Esophagus mucosa (tissue), 1 donor: ENCODE results near the gene MIOS. TPM values are rescaled to one million over a fixed set of nuclear protein-coding genes. Genes with fewer than 3 reads are reported as not detected.
A peak's percentile ranks its signal among the peaks of the same experiment; 100 is the strongest.

Experiments used
- ATAC-seq: fragments of 200-7000 bp; cut with Tn5 transposase; one replicate; pipeline ENCODE4 v1.9.1; 2020
- total RNA-seq: library from RNA; stranded (reverse); gene quantifications from one replicate; pipeline ENCODE4 v1.2.4, GENCODE V29; 2023
- donor health status: DM: yes; HTN: yes; CAD: no.

Gene MIOS
- total RNA-seq: 36.2 TPM

DNA sequence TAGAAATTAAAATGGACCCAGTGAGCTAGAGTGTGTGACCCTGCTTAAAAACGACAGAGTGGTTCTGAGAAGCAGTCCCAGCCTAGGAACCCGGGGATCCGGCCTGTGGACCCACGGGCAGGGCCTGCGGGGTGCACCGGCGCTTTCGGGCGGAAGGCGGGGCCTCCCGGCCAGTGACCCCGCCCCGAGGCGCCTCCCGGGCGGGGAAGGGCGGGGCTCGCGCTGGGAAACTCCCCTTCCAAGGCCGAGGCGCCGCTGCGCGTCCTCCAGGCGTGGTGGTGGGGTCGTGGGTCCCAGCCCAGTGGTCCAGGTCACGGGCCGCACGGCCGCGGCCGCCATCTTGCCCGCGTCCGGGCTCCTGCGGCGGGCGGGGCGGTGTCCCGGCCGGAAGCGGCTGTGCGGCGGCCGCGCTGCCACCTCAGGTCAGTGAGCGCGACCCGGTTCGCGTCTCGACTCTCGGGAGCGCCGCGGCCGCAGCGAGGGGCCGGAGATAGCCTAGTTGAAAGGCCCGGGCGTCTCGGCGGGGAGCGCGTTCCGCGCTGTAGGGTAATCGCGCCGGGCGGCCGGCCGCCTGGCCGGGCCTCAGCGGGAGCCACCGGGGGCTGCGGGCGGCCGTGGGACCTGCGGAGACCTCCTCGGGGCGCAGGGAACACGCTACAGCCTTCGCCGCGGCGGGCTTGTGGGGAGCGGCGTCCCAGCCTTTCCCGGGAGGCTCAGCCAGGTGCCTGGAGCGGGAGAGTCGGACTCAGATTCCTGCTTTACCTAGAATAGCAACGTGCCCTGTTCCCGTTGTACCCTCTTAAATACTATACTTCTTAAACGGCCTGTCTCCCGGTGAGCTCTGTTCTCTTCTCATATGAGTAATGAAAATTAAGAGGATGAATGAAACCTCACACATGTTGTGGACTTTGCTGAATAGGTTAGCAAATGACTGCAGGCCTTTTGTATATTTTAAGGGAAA is at the start of gene MIOS:
Gene MIOS, plus strand, starts transcription at position 234 of the 961 bp plus-strand sequence. CDS start 5,592 bp downstream, outside the sequence.
- ATAC-seq: peak; percentile 86

DNA sequence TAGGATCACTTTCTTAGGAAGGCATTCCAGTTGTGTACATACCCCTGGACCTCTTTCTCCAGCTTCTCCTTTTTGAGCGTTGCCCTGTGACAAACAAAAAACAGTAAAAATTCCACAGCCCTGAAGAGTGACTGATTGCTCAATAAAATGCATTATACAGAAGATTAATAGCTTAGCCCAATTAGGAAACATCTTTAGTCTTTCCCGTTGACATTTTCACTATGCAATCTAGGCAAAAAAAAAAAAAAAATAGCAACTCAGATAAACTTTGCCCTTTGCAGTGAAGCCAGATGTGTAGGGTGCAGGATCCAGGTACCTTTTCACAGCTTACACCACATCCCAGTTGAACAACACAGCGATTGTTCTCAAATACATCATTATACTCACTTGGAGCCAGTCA is 48.9 kb upstream of the MIOS start:
- ATAC-seq: no peak

DNA sequence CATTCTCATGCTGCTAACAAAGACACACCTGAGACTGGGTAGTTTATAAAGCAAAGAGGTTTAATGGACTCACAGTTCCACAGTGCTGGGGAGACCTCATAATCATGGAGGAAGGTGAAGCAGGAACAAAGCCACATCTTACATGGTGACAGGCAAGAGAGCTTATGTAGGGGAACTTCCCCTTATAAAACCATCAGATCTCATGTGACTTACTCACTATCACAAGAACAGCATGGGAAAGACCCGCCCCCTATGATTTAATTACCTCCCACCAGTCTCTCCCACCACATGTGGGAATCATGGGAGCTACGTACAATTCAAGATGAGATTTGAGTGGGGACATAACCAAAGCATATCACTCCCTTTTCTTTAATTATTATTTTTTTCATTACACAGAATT is 47.6 kb upstream of the MIOS start:
- ATAC-seq: no peak

DNA sequence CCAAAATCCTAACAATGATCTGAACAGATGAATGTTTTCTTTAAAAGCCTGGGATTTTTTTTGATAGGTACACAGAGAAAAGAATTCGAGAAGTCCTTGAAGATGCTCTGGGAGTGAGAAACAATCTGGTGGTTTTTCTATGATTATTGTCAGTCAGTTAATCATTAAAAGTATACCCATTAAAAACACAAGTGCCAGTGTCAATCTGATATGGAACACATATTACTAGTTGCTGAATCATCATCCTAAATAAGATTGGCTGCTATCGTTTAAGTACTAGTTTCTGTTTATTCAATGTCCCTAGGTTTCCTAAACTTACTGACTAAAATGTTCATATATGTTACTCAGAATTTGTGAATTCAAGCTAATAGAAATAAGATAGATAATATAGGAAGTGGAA is 47.2 kb upstream of the MIOS start:
- no peak for ATAC-seq

DNA sequence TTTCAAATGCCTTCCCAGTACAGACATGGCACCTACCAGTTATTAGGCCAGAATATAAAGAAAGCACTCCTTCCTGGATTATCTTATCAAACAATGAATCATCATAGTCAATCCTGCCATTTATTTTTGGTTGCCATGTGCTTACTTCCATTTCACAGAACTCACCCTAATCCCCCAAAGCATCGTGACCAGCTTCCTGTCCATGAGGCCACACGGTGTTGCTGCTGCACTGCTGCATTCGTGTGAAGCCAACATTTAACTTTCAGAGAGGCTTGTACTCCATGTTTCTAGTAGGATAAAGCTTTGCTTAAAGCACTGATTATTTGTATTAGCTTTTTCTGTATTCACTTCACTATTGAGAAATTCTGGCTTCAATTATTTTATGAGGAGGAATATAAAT is 45.4 kb upstream of the MIOS start:
- no peak for ATAC-seq

DNA sequence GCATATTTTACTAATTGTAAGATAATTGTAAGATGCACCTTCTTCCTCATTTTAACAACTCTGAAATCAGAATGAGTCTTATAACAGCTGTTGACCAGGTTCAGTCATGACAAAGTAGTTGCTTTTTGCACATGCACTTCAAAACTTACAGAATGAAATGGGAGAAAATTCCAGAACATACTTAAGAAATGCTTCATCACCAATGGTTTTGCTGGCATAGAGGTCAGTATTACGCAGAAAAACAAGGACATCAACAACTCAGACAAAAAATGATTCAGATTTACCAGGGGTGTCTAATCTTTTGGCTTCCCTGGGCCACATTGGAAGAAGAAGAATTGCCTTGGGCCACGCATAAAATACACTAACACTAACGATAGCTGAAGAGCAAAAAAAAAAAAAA is 44.3 kb upstream of the MIOS start:
- no peak for ATAC-seq

DNA sequence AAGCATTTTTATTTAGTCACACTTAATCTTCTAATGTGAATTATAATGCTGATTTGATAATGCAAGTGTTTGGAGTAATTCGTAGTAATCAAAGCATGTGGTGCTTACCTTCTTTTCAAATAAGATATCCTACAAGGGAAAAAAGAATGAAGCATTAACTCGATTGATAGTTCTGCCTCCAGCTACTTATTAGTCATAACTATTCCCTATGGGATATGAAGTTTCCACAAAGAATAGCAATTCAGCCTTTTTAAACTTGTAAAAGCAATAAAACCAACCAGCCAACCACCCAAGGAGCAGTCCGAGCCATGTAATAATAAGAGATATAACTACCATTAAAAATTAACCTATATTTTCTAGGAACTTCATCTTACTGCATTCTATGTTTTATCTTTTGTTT is 42.6 kb upstream of the MIOS start:
- ATAC-seq: no peak

DNA sequence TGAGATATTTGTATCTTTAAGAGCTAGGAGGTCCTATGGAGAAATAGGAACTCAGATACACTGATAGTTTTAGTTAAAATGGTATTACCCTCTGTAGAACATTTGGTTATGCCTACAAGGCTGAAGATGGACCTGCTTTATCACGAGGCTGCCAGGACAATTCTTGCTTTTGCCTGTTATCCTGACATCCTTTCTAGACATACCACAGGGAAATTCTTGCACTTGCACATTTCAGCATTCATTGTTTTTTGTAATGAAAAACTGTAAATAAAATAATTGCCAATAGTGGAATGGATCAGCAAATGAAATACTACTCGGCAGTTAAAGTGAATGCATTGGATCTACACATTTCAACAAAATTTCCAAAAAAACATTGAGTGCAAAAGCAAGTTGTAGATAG is 40.7 kb upstream of the MIOS start:
- no peak for ATAC-seq

DNA sequence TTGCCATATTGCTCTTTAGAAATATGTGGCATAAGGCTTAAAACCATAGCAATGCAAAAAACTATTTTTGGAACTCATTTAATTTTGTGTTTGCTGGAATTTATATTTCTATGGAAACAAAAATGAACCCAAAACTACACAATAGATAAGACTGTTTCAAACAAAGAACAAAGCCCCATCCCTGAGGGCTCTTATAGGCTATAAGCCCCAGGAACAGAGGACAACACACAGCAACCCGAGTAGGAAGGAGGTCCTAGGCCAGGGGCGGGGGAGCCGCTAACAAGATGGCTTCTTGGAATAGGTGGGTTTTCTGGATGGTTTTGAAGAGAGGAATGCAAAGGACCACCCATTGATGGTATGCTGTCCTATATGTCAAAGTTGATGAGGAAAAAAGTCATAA is 39.6 kb upstream of the MIOS start:
- ATAC-seq: no peak

DNA sequence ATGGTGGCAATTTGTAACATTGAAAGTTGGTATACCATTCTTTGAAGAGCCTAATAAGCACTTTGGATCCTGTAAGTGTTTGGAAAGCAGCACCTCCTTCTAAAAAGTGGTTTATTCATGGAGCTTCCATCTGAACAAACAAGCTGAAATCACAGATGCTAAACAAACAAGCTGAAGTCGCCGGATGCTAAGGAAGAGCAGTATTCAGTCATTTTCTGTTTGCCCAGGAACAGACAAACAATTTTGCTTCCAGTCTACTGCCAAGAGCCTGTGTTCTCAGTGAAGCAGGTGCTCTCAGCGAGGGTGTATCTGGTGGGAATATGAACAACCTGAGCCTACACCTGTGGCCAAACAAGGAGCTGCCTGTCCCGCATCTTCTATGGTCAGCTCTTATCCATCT is 37.4 kb upstream of the MIOS start:
- ATAC-seq: no peak

DNA sequence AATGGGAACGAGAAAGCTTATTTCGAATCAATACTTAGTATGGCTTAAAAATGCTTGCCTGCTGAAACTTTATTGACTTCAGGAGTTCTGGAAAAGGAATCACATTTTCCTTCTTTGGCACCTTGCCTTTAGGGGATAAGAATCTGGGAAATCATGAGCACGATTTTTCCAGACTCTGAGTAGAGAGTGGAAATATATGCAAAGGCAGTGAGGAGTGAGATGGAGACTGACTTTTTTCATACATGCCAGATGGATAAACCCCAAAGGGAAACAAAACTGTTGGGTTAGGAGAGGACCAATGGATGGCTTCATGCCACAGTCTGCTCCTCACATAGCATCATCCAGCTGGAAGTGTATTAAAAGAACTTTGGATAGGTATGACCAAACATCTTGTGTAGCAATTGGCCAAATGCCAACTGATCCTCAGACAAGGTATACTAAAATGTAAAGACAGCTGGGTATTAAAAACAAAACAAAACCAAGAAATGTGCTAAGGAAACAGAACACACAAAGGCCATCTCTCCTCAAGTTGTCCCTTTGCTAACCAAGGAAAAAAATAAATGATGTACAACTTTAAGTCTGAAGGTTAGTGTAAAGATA is 32.8 kb upstream of the MIOS start:
- no peak for ATAC-seq

DNA sequence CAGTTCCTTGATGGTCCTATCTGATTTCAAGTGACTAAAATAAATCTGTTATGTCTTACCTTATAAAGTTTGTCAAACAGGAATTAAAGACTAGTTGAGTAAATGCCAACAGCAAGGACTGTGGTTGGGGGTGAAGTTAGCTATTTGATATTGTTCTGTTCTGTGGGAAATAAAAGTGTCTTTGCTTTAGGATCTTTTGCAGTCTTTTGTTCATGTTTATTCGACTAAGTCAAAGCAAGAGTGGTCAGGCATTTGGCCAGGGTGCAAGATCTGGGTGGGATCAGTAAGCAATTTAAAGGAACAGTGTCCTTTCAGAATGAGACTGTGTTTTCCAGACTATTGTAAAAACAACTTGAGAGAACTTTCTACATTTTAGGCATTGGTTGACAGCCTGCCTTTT is 31.0 kb upstream of the MIOS start, which contains the start of gene COL28A1:
Gene COL28A1, minus strand, starts transcription at position 183 of the 400 bp plus-strand sequence. CDS start 2,998 bp downstream, outside the sequence.
- ATAC-seq: no peak

DNA sequence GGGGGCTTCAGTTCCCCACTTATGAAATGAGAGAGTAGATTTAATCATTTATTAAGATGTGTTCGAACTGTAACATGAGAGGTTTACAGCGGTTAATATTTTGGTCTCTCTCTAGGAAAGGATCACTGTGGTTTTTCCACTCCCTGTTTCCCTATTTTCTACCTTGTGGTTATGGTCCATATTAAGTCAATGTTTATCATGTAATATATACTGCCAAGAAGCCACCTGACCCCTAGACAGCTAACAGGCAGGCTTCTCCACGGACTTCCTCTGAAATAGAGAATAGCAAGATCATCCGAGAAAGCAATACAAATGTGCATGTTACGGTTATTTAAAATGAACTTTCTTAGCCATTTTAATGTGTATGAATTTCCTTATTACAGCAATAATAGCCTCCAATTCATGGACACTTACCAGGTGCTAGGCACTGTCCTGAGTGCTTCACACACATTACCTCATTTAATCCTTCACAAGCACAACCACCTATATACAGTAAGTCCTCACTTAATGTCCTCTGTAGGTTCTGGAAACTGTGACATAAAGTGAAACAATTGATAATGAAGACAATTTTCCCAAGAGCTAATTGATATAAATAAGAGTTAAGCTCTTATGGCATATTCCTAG is 30.2 kb upstream of the MIOS start:
- no peak for ATAC-seq

DNA sequence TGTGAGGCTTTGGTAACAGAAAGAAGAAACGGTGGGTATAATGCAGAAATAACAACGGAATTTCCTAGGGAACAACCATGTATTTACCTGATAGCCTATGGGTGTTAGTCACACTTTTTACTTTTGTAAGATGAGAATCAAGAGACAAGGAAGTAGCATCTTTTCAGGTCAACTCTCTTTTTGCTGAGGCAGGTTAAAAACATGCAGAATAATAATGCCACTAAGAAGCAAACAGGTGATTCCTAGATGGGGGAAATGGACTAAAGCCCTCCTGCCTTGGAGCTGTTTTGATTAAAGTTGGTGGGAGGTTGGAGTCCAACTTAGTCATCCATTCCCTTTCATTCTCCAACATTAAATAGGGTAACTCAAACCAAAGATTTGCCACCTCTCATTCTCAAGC is 29.0 kb upstream of the MIOS start:
- no peak for ATAC-seq

DNA sequence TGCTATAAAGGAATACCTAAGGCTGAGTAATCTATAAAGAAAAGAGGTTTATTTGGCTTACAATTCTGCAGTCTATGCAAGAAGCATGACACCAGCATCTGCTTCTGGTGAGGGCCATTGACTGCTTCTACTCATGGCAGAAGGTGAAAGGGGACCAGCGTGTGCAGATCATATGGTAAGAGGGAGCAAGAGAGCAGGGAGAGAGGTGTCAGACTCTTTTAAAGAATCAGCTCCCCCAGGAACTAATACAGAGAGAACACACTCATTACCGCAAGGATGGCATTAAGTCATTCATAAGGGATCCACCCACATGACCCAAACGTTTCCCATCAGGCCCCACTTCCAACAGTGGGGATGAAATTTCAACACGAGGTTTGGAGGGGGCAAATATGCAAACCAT is 27.5 kb upstream of the MIOS start:
- ATAC-seq: no peak

DNA sequence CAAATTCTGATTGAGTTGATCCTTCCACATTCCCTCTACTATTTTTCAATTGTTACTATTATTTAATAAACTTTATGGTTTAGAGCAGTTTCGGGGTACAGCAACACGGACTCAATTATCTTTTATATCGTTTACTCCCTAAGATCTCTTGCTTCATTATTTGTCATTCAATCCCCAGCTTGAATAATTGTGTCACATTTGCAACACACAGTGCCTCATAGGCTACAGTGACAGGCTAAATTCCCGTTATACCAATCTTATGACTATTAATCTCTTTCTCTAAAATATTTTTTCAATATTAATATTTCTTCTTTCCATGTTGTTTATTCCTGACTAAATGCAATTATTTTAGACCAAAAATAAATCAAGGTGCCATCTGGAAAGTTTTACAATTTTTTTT is 27.0 kb upstream of the MIOS start:
- ATAC-seq: no peak

DNA sequence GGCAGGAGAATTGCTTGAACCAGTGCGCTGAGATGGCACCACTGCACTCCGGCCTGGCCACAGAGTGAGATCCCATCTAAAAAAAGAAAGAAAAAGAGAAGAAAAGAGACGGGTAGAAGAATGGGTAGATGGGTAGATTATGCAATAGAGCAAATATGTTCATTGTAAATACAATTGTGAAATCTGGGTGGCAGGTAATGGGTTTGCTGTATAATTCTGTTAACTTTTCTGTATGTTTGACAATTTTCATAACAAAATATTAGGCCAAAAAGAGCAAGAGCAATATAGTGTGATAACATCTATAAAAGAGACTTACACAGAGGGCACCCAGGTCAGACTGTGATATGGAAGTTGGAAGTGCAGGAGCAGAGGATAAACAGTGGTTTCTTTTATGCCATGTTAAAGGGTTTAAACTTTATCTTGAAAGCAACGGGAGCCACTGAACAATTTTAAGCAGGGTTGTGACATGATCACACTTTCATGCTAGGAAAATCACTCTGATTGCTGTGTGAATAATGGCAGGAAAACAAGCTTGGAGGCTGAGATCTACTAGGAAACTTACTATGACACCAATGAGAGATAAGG is 24.3 kb upstream of the MIOS start:
- no peak for ATAC-seq

DNA sequence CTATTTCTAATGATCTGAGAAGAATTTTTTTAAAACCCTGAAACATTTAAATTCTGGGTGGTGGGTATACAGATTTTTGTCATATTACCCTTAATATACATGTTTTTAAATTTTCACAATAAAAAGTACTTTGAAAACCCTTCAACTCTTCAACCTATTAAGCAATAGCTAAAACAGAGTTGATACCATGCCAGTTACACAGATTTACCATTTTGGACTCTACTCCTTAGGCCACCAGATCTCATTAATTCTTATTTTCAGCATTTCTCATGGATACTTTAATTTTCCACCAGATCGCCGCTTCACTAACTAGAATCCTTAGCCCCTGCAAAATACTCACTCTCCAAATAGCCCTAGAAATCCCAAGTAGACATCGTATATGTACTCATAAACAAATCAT is 18.3 kb upstream of the MIOS start:
- ATAC-seq: no peak

DNA sequence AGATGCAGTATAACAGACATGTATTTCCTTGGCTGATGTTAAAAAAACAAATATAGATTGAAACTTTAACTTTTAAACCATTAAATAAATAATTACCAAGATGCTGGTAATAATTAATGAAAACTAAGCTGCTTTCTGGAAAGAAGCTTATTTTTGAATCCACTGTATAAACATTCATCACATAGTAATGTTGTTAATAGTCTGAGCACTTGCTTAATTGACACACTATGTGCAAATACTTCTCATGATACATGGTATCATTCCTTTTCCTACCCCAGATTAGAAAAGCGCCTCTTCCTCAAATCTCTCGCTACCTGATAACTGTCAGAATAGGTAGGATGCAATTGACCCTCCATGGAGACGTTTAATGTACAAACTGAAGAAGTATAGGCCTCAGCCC is 16.0 kb upstream of the MIOS start:
- no peak for ATAC-seq

DNA sequence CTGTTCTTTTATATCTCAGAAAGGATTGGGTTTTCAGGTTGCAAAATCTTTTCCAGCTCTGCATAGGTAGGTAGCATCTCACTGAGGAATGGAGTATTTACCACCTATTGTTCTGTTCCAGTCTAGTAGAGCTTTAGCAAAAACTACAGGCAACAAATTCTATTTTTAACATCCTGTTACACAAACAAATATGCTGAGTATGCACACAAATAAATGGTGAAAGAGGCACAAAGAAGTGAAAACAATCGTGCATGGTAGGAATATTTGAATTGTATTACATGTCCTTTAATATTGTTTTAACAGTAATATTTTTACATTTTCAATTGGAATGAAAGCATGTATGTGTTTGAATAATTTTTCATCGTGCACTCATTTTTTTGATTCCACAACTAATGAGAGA is 14.5 kb upstream of the MIOS start:
- no peak for ATAC-seq

DNA sequence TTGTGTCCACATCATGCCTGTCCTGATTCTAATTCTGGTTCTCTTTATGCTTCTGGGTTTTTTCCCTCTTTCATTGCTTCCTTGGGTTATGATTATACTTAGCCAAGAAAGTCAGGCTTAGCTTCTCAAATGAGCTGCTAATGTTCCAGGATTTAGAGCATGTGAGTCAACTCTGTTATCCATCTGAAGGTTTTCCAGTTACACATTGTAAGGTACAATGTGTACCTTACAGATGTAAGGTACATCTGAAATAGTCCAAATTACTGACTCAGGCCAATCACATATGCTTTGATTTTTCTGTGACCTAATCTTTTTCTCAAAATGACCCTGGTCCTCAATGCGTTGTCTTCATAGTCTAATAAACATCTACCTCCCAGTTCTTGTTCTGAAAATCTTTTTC is 13.3 kb upstream of the MIOS start:
- no peak for ATAC-seq

DNA sequence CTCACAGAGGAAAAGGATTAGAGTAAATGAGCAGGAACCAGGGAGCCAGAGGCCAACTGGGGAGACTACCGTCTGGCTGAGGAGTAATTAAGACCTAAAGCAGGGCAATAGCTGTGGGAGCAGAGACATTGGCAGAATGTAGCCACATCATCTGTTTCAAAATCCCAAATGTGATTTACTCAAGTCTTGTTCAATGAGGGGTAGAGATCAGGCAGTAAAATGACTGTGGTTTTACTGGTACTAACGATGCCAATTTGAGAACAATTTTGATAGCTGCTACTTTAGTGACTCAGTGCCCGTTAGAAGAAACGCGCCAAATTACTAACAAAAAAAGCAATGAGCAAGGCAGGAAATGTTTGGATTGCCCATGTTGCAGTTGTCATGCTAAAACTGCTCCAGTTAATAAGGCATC is 12.7 kb upstream of the MIOS start:
- no peak for ATAC-seq
